Ectodermal cell (in vitro differentiated cells): Measurements from ENCODE around the gene ABRAXAS1.

Source experiments
- H3K27ac ChIP-seq: 2 replicates; pipeline ENCODE4 v1.7.0; 2013; ENCODE audit warnings: mild to moderate bottlenecking, low read depth, low read length; ENCODE audit not compliant: insufficient read depth, poor library complexity, severe bottlenecking
- H3K27me3 ChIP-seq: 2 replicates; pipeline ENCODE4 v1.7.0; 2013; ENCODE audit warnings: mild to moderate bottlenecking, low read length; ENCODE audit not compliant: insufficient read depth, control insufficient read depth, poor library complexity, severe bottlenecking
- H3K36me3 ChIP-seq: one replicate; pipeline ENCODE4 v1.7.0; 2013; ENCODE audit warnings: low read length; ENCODE audit not compliant: control insufficient read depth, insufficient read depth
- H3K4me1 ChIP-seq: one replicate; pipeline ENCODE4 v1.7.0; 2013; ENCODE audit warnings: low read length; ENCODE audit not compliant: control insufficient read depth, insufficient read depth
- H3K4me3 ChIP-seq: 2 replicates; pipeline ENCODE4 v1.7.0; 2013; ENCODE audit warnings: low read depth, low read length, control low read depth; ENCODE audit not compliant: insufficient read depth
- H3K9me3 ChIP-seq: 2 replicates; pipeline ENCODE4 v1.7.0; 2013; ENCODE audit warnings: mild to moderate bottlenecking, low read length, moderate library complexity; ENCODE audit not compliant: control insufficient read depth
- WGBS, 2 experiments: methylation state at CpG; one replicate each; pipeline ENCODE4 v1.1.7; 2013; ENCODE audit warnings: missing lambda C conversion rate in 2 of 2; 5-methylcytosine and 5-hydroxymethylcytosine counted together

Gene ABRAXAS1

GRCh38 chr4:83454686-83455085 is 30.2 kb downstream of the ABRAXAS1 start:
- no peaks in the 10 kb centered on the region for H3K4me1 ChIP-seq
- no peaks in the 10 kb centered on the region for H3K9me3 ChIP-seq
- H3K27me3 ChIP-seq = no peaks in the 10 kb centered on the region
- 86% methylated on average over 6 of the region's 6 CpGs for WGBS, 2 experiments
- peaks cover 7% of the 10 kb centered on the region for H3K36me3 ChIP-seq
- H3K27ac ChIP-seq = no peak overlapping the region
- peak overlapping the region; percentile 94 for H3K4me3 ChIP-seq

DNA sequence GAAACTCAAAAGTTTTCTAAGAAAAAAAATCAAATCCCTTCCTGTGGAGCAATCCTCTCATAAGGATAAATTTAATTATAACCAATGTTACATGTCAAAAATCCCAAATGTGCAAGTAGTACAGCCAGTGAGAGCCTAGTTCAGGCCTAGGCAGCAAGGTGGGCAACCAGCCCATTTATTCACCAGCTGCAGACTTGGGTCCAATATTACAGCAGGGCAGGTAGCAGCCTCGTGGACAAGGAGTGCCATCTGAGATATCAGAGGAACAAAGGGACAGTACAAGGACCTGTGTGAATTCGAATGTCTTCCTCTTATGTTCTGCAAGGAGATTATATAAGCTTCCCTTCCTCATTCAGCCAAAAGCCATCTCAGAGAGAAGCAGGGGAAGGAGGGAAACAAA is 35.9 kb downstream of the ABRAXAS1 start:
- Histone ChIP-seq H3K27me3 (no peaks in the 10 kb centered on the region), H3K36me3 (peaks cover 7% of the 10 kb centered on the region), H3K9me3 (no peaks in the 10 kb centered on the region), H3K4me3 (no peak overlapping the region), H3K4me1 (no peaks in the 10 kb centered on the region), H3K27ac (no peak overlapping the region)
- WGBS, 2 experiments = 79 to 94% methylated on average over 2 of the region's 2 CpGs

GRCh38 chr4:83440899-83441298 is 44.0 kb downstream of the ABRAXAS1 start:
- WGBS, 2 experiments = 87 to 96% methylated on average over 3 of the region's 3 CpGs
- Histone ChIP-seq H3K4me1 (no peaks in the 10 kb centered on the region), H3K27ac (no peak overlapping the region), H3K9me3 (no peaks in the 10 kb centered on the region), H3K4me3 (no peak overlapping the region), H3K36me3 (no peaks in the 10 kb centered on the region), H3K27me3 (no peaks in the 10 kb centered on the region)

- Histone ChIP-seq H3K27me3 (no peaks in the 10 kb centered on the region), H3K9me3 (no peaks in the 10 kb centered on the region), H3K27ac (no peak overlapping the region), H3K36me3 (no peaks in the 10 kb centered on the region), H3K4me3 (no peak overlapping the region), H3K4me1 (no peaks in the 10 kb centered on the region)
- 100% methylated on average over 1 of the region's 1 CpG for WGBS, 2 experiments
Observed at GRCh38 chr4:83440148-83440814, 44.6 kb downstream of the ABRAXAS1 start.

- Histone ChIP-seq H3K4me1 (no peaks in the 10 kb centered on the region), H3K27ac (no peak overlapping the region), H3K4me3 (no peak overlapping the region), H3K27me3 (no peaks in the 10 kb centered on the region), H3K9me3 (no peaks in the 10 kb centered on the region), H3K36me3 (no peaks in the 10 kb centered on the region)
Observed at GRCh38 chr4:83438719-83439118, 46.2 kb downstream of the ABRAXAS1 start.

GRCh38 chr4:83436680-83437079 is 48.2 kb downstream of the ABRAXAS1 start:
- Histone ChIP-seq H3K9me3 (no peaks in the 10 kb centered on the region), H3K4me1 (no peaks in the 10 kb centered on the region), H3K36me3 (no peaks in the 10 kb centered on the region), H3K27ac (no peak overlapping the region), H3K4me3 (no peak overlapping the region), H3K27me3 (no peaks in the 10 kb centered on the region)
- 90 to 96% methylated on average over 4 of the region's 4 CpGs for WGBS, 2 experiments

DNA sequence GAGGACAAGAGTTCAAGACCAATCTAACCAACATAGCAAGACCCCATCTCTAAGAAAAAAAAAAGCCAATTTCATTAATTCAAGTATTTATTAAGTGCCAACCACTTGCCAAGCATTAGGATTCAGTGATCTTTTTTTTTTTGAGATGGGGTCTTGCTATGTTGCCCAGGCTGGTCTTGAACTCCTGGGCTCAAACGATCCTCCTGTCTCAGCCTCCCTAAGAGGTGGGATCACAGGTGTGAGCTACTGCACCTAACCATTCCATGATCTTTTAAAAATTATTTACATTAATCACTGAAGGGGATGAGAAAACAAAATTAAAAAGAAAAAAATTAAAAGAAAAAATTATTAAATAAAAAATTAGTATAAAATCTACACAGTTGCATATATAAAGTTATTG is 53.7 kb downstream of the ABRAXAS1 start:
- H3K27me3 ChIP-seq = no peaks in the 10 kb centered on the region
- no peaks in the 10 kb centered on the region for H3K36me3 ChIP-seq
- H3K9me3 ChIP-seq = no peaks in the 10 kb centered on the region
- H3K4me1 ChIP-seq = no peaks in the 10 kb centered on the region
- H3K4me3 ChIP-seq = no peak overlapping the region
- 88 to 89% methylated on average over 1 of the region's 1 CpG for WGBS, 2 experiments
- H3K27ac ChIP-seq = no peak overlapping the region

- Histone ChIP-seq H3K27me3 (no peaks in the 10 kb centered on the region), H3K36me3 (no peaks in the 10 kb centered on the region), H3K4me1 (no peaks in the 10 kb centered on the region), H3K9me3 (no peaks in the 10 kb centered on the region), H3K27ac (no peak overlapping the region), H3K4me3 (no peak overlapping the region)
Observed at GRCh38 chr4:83418211-83418610, 66.7 kb downstream of the ABRAXAS1 start.

GRCh38 chr4:83417566-83417965 is 67.3 kb downstream of the ABRAXAS1 start:
- 91 to 100% methylated on average over 4 of the region's 4 CpGs for WGBS, 2 experiments
- no peaks in the 10 kb centered on the region for H3K4me1 ChIP-seq
- peaks cover 2% of the 10 kb centered on the region for H3K36me3 ChIP-seq
- no peaks in the 10 kb centered on the region for H3K27me3 ChIP-seq
- H3K27ac ChIP-seq = no peak overlapping the region
- H3K4me3 ChIP-seq = no peak overlapping the region
- H3K9me3 ChIP-seq = no peaks in the 10 kb centered on the region

DNA sequence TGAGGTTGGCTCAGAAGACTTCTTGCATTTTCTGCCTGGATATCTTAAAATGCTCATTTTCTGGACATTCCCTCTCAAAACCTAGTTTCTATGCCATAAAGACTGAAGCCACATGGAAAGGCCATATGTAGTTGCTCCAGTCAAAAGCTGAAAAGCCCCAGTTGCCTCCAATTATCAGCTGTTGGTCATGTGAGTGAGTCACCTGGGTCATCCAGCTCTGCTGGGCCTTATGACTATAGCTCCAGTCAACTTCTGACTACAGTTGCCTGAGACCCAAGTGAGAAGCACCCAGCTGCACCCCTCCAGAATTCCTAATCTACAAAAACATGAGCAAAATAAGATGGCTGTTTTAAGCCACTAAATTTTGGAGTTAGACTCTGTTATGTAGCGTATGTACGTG is 71.2 kb downstream of the ABRAXAS1 start:
- Histone ChIP-seq H3K9me3 (no peaks in the 10 kb centered on the region), H3K4me1 (no peaks in the 10 kb centered on the region), H3K4me3 (no peak overlapping the region), H3K27me3 (no peaks in the 10 kb centered on the region), H3K27ac (no peak overlapping the region), H3K36me3 (peaks cover 4% of the 10 kb centered on the region)
- WGBS, 2 experiments = 86 to 90% methylated on average over 2 of the region's 2 CpGs
